ENCODE data around the gene COL25A1. TPM values are rescaled to one million over a fixed set of nuclear protein-coding genes. Genes with fewer than 3 reads are reported as not detected.

COL25A1 gene
- total RNA-seq, 1 donor, result 6.9 TPM

- TF ChIP-seq CTCF (IDR thresholded peaks at IDR 0.05; ENCODE audit: insufficient read depth, low read depth, low read length), result no peak
- DNase-seq (ENCODE audit: low read depth), result no peak
- no peak overlapping the region for H3K4me3 ChIP-seq (ENCODE audit: low read depth, low read length)
Measured at GRCh38 chr4:108980455-108981239, 321.8 kb downstream of the COL25A1 start.

GRCh38 chr4:108979759-108980158, 322.7 kb downstream of the COL25A1 start:
- no peak for TF ChIP-seq CTCF (IDR thresholded peaks at IDR 0.05; ENCODE audit: insufficient read depth, low read depth, low read length)
- no peak for DNase-seq (ENCODE audit: low read depth)
- no peak overlapping the region for H3K4me3 ChIP-seq (ENCODE audit: low read depth, low read length)

GRCh38 chr4:108978066-108978465, 324.4 kb downstream of the COL25A1 start:
- TF ChIP-seq CTCF (IDR thresholded peaks at IDR 0.05; ENCODE audit: insufficient read depth, low read depth, low read length), result no peak
- no peak for DNase-seq (ENCODE audit: low read depth)

GRCh38 chr4:108972613-108973283, 329.7 kb downstream of the COL25A1 start:
- no peak for TF ChIP-seq CTCF (IDR thresholded peaks at IDR 0.05; ENCODE audit: insufficient read depth, low read depth, low read length)
- no peak overlapping the region for H3K4me3 ChIP-seq (ENCODE audit: low read depth, low read length)
- DNase-seq (ENCODE audit: low read depth), result no peak

More at GRCh38 chr4:108978066-108978465, 324.4 kb downstream of the COL25A1 start:
- no peak overlapping the region for H3K4me3 ChIP-seq (ENCODE audit: low read depth, low read length)

GRCh38 chr4:108971473-108971872, 331.0 kb downstream of the COL25A1 start:
- no peak overlapping the region for H3K4me3 ChIP-seq (ENCODE audit: low read depth, low read length)
- no peak for TF ChIP-seq CTCF (IDR thresholded peaks at IDR 0.05; ENCODE audit: insufficient read depth, low read depth, low read length)
- no peak for DNase-seq (ENCODE audit: low read depth)

GRCh38 chr4:108965472-108966076, 336.9 kb downstream of the COL25A1 start:
- TF ChIP-seq CTCF (IDR thresholded peaks at IDR 0.05; ENCODE audit: insufficient read depth, low read depth, low read length), result no peak
- no peak overlapping the region for H3K4me3 ChIP-seq (ENCODE audit: low read depth, low read length)
- DNase-seq (ENCODE audit: low read depth), result peak; percentile 33
